ENCODE measurements around the gene EPDR1. TPM values are rescaled to one million over a fixed set of nuclear protein-coding genes. Genes with fewer than 3 reads are reported as not detected.

EPDR1 gene
- total RNA-seq, 4 donors from 2014 or later = 19.1 to 47.0 (median 28.2) TPM

DNA sequence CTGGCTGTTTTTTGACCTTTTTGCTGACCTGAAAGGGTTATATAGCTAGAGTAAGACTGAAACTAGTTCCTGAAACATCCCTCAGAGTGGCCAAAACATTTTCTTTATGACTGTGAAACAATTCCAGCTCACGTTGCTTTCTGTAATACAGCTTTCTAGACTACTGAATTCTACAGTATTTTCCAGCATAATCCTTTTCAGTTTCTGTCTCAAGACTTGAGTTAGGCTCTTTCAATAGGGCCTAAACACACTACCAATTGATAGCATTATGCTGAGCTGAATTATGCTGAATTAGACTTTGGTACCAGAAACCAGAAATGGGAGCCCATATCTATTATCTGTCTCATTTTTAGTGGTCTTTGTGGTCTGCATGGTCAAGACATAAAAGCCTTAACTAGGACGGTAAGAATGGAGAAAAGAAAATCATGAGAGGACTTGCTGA lies 72.6 kb downstream of the EPDR1 start:
- no peak for TF ChIP-seq POLR2A (IDR thresholded peaks at IDR 0.05)
- no peak for TF ChIP-seq EP300 (IDR thresholded peaks at IDR 0.05; ENCODE audit: low read depth)
- TF ChIP-seq, protein P1, sequence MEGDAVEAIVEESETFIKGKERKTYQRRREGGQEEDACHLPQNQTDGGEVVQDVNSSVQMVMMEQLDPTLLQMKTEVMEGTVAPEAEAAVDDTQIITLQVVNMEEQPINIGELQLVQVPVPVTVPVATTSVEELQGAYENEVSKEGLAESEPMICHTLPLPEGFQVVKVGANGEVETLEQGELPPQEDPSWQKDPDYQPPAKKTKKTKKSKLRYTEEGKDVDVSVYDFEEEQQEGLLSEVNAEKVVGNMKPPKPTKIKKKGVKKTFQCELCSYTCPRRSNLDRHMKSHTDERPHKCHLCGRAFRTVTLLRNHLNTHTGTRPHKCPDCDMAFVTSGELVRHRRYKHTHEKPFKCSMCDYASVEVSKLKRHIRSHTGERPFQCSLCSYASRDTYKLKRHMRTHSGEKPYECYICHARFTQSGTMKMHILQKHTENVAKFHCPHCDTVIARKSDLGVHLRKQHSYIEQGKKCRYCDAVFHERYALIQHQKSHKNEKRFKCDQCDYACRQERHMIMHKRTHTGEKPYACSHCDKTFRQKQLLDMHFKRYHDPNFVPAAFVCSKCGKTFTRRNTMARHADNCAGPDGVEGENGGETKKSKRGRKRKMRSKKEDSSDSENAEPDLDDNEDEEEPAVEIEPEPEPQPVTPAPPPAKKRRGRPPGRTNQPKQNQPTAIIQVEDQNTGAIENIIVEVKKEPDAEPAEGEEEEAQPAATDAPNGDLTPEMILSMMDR (IDR thresholded peaks at IDR 0.05) = no peak
- no peak for TF ChIP-seq POLR2AphosphoS5 (IDR thresholded peaks at IDR 0.05)
- WGBS, 2 donors (ENCODE audit: low coverage in 1 of 2) = 63 to 86% methylated on average over 1 to 2 of the region's 2 CpGs
- no peak for DNase-seq
- intact Hi-C loops (cut with DNase I; ENCODE audit: low total_unique reads) (no loop called here), in situ Hi-C loops (cut with MboI; ENCODE audit: low pct_ligation_motif_present in 1 of 4, low pct_unique_long_range_greater_than_20kb in 1 of 4, low sequenced_read_pairs in 3 of 4) (no loop called here)
- H3K9me3 ChIP-seq = no peaks in the 10 kb centered on the region
- no peaks in the 10 kb centered on the region for H3K36me3 ChIP-seq
- no peak overlapping the region for H3K27ac ChIP-seq
- H3K4me1 ChIP-seq = peaks cover 0 to 15% (median 4%) of the 10 kb centered on the region in 4 donors
- H3K27me3 ChIP-seq = no peaks in the 10 kb centered on the region
- no peak overlapping the region for H3K4me3 ChIP-seq

DNA sequence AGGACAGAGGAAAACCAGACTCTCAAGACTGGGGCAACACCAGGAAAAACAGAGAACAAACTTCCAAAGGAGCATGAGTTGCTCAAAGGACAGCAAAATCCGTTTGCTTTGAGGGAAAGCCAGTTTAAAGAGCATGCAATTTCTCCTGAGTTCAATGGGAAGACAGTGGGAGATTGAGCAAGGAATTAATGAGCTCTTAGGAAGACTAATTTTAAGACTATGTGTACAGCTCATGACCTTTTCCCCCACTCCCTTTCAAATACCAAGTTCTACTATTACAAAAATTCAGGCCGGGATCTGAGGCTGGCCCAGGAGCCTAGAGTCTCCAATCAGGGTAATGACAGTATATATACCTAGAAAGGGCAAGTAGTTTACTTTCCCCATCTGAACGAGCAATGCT lies 79.2 kb downstream of the EPDR1 start:
- in situ Hi-C loops (cut with MboI; ENCODE audit: low pct_ligation_motif_present in 1 of 4, low pct_unique_long_range_greater_than_20kb in 1 of 4, low sequenced_read_pairs in 3 of 4) = no loop called here

DNA sequence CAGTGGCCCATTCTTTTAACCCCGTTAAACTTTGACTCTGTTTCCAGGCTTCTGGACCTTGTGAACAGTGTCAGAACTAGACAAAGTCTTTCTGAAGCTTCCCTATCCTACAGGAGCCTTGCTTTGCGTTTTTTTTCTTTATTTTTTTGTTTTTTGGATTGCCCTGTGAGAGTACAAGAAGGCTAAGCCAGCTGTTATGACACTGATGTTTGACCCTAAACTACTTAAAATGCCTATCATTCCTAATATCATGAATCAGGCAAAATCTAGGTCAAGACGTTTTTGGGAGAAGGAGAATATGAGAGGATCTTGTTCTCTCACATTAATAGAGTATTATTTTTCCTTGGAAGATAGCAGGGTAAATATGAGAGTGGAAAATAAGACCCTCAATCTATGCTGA lies 79.8 kb downstream of the EPDR1 start:
- Histone ChIP-seq H3K27me3 (no peaks in the 10 kb centered on the region), H3K4me1 (peaks cover 0 to 10% (median 2%) of the 10 kb centered on the region in 4 donors), H3K36me3 (no peaks in the 10 kb centered on the region), H3K9me3 (no peaks in the 10 kb centered on the region), H3K27ac (peak overlapping the region in 3 of 4 donors; percentile 14 to 54 (median 29)), H3K4me3 (no peak overlapping the region)
- TF ChIP-seq, protein P1 (IDR thresholded peaks at IDR 0.05) = no peak
- TF ChIP-seq POLR2A (IDR thresholded peaks at IDR 0.05) = no peak
- TF ChIP-seq POLR2AphosphoS5 (IDR thresholded peaks at IDR 0.05) = peak in 2 of 3 donors; percentile 22 to 33
- no peak for TF ChIP-seq EP300 (IDR thresholded peaks at IDR 0.05; ENCODE audit: low read depth)
- DNase-seq = no peak
- WGBS, 2 donors (ENCODE audit: low coverage in 1 of 2) = 53 to 58% methylated on average over 3 of the region's 3 CpGs
- in situ Hi-C loops (cut with MboI; ENCODE audit: low pct_ligation_motif_present in 1 of 4, low pct_unique_long_range_greater_than_20kb in 1 of 4, low sequenced_read_pairs in 3 of 4) = no loop called here
- intact Hi-C loops (cut with DNase I; ENCODE audit: low total_unique reads) = no loop called here

More for the DNA sequence above, 79.2 kb downstream of the EPDR1 start:
- peak overlapping the region in 3 of 4 donors; percentile 14 to 54 (median 29) for H3K27ac ChIP-seq
- H3K36me3 ChIP-seq = no peaks in the 10 kb centered on the region
- H3K27me3 ChIP-seq = no peaks in the 10 kb centered on the region
- H3K4me3 ChIP-seq = no peak overlapping the region
- H3K4me1 ChIP-seq = peaks cover 0 to 10% (median 2%) of the 10 kb centered on the region in 4 donors
- WGBS, 2 donors (ENCODE audit: low coverage in 1 of 2) = 44 to 74% methylated on average over 3 of the region's 3 CpGs
- intact Hi-C loops (cut with DNase I; ENCODE audit: low total_unique reads) = no loop called here
- no peaks in the 10 kb centered on the region for H3K9me3 ChIP-seq
- TF ChIP-seq POLR2A (IDR thresholded peaks at IDR 0.05) = no peak
- TF ChIP-seq, protein P1 (IDR thresholded peaks at IDR 0.05) = no peak
- TF ChIP-seq EP300 (IDR thresholded peaks at IDR 0.05; ENCODE audit: low read depth) = no peak
- TF ChIP-seq POLR2AphosphoS5 (IDR thresholded peaks at IDR 0.05) = no peak
- no peak for DNase-seq

Other genes with a start within 250 kb of the EPDR1 start
- gene GPR141, start 236.9 kb upstream of the EPDR1 start, total RNA-seq = not detected
- not detected for gene NME8, start 72.0 kb upstream of the EPDR1 start, total RNA-seq
- gene SFRP4, start 3.8 kb upstream of the EPDR1 start, total RNA-seq = 1 to 10 TPM in 1 of 4 donors, under 1 TPM in 2, not detected in 1; 0.41 to 1.8 (median 0.64) TPM